Peyer's patch (tissue), 4 donors: ENCODE results near the gene TENT5A.

Experiments
- CTCF ChIP-seq, 6 experiments: fragments of 450-650 bp in 4 of 6; fragments of 200-600 bp in 2 of 6; sonication (generic) in 1 of 6; IDR thresholded peaks; one replicate each; pipeline ENCODE4 v1.5.1; 2017 to 2019; ENCODE audit warnings: antibody characterized with exemption in 6 of 6, mild to moderate bottlenecking in 3 of 6, moderate library complexity in 1 of 6
- POLR2A ChIP-seq, 2 donors: fragments of 450-650 bp; IDR thresholded peaks; one replicate each; pipeline ENCODE4 v1.5.1; 2017; ENCODE audit warnings: antibody characterized with exemption in 2 of 2, mild to moderate bottlenecking in 2 of 2, moderate library complexity in 2 of 2

GRCh38 chr6:81783893-81784292 lies 31.4 kb upstream of the TENT5A start:
- TF ChIP-seq POLR2A (IDR thresholded peaks at IDR 0.05) (no peak), CTCF (IDR thresholded peaks at IDR 0.05) (no peak)
